ENCODE measurements around the gene FAHD2A.
"Not testable (repeated sequence)": the region's sequence is repeated elsewhere in the genome, so short reads cannot be mapped to it uniquely, and the experiment has no call there.

- TF ChIP-seq CTCF, POLR2A (IDR thresholded peaks at IDR 0.05): not testable (repeated sequence)
These were observed 24.8 kb downstream of the FAHD2A start for GRCh38 chr2:95427196-95427867.

All from right lobe of liver (tissue), 4 donors.